HL-60 (cell line): ENCODE data around the gene LUZP2.

ENCODE experiments used
- GABPA ChIP-seq: IDR thresholded peaks from 2 replicates; pipeline ENCODE4 v1.6.1; 2012; ENCODE audit warnings: low read depth
- POLR2AphosphoS5 ChIP-seq: IDR thresholded peaks from 2 replicates; pipeline ENCODE4 v1.6.1; 2012; ENCODE audit warnings: low read depth
- TF ChIP-seq, protein P1 (sequence below): IDR thresholded peaks from one replicate; pipeline ENCODE4 v1.5.1; 2011; ENCODE audit warnings: low read length, control low read depth, inconsistent platforms; ENCODE audit not compliant: insufficient read depth

DNA sequence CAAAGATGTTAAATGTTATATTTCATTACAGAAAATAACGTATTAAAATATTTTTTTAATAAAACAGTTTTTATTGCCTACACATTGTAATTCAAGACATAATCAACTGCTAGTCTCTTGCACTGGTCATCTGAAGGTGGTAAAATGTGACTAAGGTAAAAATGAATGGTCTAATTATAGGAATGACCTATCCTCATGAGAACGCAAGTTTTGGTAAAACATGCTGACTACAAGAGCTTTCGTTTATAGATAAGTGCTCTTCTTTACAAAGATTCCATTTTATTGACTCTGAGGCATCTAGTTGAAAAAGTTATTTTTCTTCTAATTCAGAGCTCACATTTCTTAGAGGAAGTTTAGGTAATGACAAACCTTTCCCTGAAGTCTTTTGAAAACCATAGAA lies 27.3 kb downstream of the LUZP2 start:
- TF ChIP-seq, protein P1, sequence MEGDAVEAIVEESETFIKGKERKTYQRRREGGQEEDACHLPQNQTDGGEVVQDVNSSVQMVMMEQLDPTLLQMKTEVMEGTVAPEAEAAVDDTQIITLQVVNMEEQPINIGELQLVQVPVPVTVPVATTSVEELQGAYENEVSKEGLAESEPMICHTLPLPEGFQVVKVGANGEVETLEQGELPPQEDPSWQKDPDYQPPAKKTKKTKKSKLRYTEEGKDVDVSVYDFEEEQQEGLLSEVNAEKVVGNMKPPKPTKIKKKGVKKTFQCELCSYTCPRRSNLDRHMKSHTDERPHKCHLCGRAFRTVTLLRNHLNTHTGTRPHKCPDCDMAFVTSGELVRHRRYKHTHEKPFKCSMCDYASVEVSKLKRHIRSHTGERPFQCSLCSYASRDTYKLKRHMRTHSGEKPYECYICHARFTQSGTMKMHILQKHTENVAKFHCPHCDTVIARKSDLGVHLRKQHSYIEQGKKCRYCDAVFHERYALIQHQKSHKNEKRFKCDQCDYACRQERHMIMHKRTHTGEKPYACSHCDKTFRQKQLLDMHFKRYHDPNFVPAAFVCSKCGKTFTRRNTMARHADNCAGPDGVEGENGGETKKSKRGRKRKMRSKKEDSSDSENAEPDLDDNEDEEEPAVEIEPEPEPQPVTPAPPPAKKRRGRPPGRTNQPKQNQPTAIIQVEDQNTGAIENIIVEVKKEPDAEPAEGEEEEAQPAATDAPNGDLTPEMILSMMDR = no peak
- TF ChIP-seq POLR2AphosphoS5 (no peak), GABPA (no peak)
